ENCODE measurements around the gene DUOX2.
"Not testable (repeated sequence)": the region's sequence is repeated elsewhere in the genome, so short reads cannot be mapped to it uniquely, and the experiment has no call there.

GRCh38 chr15:45048449-45048793 is 65.6 kb downstream of the DUOX2 start:
- TF ChIP-seq, protein P1, sequence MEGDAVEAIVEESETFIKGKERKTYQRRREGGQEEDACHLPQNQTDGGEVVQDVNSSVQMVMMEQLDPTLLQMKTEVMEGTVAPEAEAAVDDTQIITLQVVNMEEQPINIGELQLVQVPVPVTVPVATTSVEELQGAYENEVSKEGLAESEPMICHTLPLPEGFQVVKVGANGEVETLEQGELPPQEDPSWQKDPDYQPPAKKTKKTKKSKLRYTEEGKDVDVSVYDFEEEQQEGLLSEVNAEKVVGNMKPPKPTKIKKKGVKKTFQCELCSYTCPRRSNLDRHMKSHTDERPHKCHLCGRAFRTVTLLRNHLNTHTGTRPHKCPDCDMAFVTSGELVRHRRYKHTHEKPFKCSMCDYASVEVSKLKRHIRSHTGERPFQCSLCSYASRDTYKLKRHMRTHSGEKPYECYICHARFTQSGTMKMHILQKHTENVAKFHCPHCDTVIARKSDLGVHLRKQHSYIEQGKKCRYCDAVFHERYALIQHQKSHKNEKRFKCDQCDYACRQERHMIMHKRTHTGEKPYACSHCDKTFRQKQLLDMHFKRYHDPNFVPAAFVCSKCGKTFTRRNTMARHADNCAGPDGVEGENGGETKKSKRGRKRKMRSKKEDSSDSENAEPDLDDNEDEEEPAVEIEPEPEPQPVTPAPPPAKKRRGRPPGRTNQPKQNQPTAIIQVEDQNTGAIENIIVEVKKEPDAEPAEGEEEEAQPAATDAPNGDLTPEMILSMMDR (IDR thresholded peaks at IDR 0.05 in 4 of 5, conservative IDR thresholded peaks at IDR 0.05 in 1 of 5) = not testable (repeated sequence)
- TF ChIP-seq POLR2A (IDR thresholded peaks at IDR 0.05) = not testable (repeated sequence)

Measured in gastrocnemius medialis (tissue), 4 donors.